Measurements from ENCODE around the gene MLPH.

DNA sequence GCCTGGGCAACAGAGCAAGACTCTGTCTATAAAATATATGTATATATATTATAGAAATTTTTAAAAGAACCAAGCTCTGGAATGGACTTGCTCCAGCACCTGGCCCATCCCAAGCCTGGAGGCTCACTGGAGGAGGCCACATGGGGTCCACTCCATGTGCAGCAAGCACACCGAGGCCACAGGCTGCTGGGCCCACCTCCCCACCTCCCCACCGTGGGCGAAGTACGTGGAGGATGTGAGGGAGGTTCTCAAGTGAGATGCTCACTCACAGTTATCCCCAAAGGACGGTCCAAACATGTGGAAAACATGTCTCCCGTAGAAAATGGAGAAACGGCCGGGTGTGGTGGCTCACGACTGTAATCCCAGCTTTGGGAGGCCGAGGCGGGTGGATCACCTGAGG lies 117.3 kb downstream of the MLPH start:
- TF ChIP-seq, protein P1, sequence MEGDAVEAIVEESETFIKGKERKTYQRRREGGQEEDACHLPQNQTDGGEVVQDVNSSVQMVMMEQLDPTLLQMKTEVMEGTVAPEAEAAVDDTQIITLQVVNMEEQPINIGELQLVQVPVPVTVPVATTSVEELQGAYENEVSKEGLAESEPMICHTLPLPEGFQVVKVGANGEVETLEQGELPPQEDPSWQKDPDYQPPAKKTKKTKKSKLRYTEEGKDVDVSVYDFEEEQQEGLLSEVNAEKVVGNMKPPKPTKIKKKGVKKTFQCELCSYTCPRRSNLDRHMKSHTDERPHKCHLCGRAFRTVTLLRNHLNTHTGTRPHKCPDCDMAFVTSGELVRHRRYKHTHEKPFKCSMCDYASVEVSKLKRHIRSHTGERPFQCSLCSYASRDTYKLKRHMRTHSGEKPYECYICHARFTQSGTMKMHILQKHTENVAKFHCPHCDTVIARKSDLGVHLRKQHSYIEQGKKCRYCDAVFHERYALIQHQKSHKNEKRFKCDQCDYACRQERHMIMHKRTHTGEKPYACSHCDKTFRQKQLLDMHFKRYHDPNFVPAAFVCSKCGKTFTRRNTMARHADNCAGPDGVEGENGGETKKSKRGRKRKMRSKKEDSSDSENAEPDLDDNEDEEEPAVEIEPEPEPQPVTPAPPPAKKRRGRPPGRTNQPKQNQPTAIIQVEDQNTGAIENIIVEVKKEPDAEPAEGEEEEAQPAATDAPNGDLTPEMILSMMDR (IDR thresholded peaks at IDR 0.05; ENCODE audit: insufficient read depth, low read length), result no peak
- no peak for TF ChIP-seq POLR2AphosphoS5 (IDR thresholded peaks at IDR 0.05; ENCODE audit: low read depth)
- TF ChIP-seq, protein P2, sequence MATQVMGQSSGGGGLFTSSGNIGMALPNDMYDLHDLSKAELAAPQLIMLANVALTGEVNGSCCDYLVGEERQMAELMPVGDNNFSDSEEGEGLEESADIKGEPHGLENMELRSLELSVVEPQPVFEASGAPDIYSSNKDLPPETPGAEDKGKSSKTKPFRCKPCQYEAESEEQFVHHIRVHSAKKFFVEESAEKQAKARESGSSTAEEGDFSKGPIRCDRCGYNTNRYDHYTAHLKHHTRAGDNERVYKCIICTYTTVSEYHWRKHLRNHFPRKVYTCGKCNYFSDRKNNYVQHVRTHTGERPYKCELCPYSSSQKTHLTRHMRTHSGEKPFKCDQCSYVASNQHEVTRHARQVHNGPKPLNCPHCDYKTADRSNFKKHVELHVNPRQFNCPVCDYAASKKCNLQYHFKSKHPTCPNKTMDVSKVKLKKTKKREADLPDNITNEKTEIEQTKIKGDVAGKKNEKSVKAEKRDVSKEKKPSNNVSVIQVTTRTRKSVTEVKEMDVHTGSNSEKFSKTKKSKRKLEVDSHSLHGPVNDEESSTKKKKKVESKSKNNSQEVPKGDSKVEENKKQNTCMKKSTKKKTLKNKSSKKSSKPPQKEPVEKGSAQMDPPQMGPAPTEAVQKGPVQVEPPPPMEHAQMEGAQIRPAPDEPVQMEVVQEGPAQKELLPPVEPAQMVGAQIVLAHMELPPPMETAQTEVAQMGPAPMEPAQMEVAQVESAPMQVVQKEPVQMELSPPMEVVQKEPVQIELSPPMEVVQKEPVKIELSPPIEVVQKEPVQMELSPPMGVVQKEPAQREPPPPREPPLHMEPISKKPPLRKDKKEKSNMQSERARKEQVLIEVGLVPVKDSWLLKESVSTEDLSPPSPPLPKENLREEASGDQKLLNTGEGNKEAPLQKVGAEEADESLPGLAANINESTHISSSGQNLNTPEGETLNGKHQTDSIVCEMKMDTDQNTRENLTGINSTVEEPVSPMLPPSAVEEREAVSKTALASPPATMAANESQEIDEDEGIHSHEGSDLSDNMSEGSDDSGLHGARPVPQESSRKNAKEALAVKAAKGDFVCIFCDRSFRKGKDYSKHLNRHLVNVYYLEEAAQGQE (IDR thresholded peaks at IDR 0.05; ENCODE audit: insufficient replicate concordance, low read depth), result no peak

All from HL-60 (cell line).